Peyer's patch (tissue), 4 donors: Measurements from ENCODE around the gene PCSK2. TPM values are rescaled to one million over a fixed set of nuclear protein-coding genes. Genes with fewer than 3 reads are reported as not detected.

ENCODE experiments used
- DNase-seq, 3 donors: peaks; one replicate each; pipeline ENCODE4 v3.0.0-alpha.2; 2017 to 2019
- H3K27ac ChIP-seq, 4 donors: fragments of 200-600 bp; sonication (generic); one replicate each; pipeline ENCODE4 v1.5.1; 2016 to 2019
- H3K27me3 ChIP-seq, 2 donors: fragments of 200-600 bp; sonication (generic); one replicate each; pipeline ENCODE4 v1.5.1; 2019
- H3K36me3 ChIP-seq, 3 donors: fragments of 200-600 bp; sonication (generic); one replicate each; pipeline ENCODE4 v1.5.1; 2016 to 2019
- H3K4me1 ChIP-seq, 4 donors: fragments of 200-600 bp; sonication (generic); one replicate each; pipeline ENCODE4 v1.5.1; 2016 to 2019
- H3K4me3 ChIP-seq, 4 donors: fragments of 200-600 bp; sonication (generic); 1 replicate in 3 of 4; 2 replicates in 1 of 4; pipeline ENCODE4 v1.5.1; 2016 to 2019; ENCODE audit warnings: mild to moderate bottlenecking in 1 of 4
- H3K9me3 ChIP-seq, 4 donors: fragments of 200-600 bp; sonication (generic); one replicate each; pipeline ENCODE4 v1.5.1; 2016 to 2019; ENCODE audit warnings: mild to moderate bottlenecking in 1 of 4
- POLR2A ChIP-seq, 2 donors: fragments of 450-650 bp; IDR thresholded peaks; one replicate each; pipeline ENCODE4 v1.5.1; 2017; ENCODE audit warnings: antibody characterized with exemption in 2 of 2, mild to moderate bottlenecking in 2 of 2, moderate library complexity in 2 of 2
- total RNA-seq, 4 donors: library from RNA; depleted of rRNA; stranded (reverse); fragments of >200 nt; gene quantifications; one replicate each; pipeline ENCODE4 v1.1.0, GENCODE V29; 2016
- TF ChIP-seq, protein P1 (sequence below), 6 experiments: fragments of 450-650 bp in 4 of 6; fragments of 200-600 bp in 2 of 6; sonication (generic) in 1 of 6; IDR thresholded peaks; one replicate each; pipeline ENCODE4 v1.5.1; 2017 to 2019; ENCODE audit warnings: antibody characterized with exemption in 6 of 6, mild to moderate bottlenecking in 3 of 6, moderate library complexity in 1 of 6

The PCSK2 gene
- total RNA-seq, 4 donors from 2014 or later = 0.18 to 0.80 (median 0.57) TPM; not detected in 1

DNA sequence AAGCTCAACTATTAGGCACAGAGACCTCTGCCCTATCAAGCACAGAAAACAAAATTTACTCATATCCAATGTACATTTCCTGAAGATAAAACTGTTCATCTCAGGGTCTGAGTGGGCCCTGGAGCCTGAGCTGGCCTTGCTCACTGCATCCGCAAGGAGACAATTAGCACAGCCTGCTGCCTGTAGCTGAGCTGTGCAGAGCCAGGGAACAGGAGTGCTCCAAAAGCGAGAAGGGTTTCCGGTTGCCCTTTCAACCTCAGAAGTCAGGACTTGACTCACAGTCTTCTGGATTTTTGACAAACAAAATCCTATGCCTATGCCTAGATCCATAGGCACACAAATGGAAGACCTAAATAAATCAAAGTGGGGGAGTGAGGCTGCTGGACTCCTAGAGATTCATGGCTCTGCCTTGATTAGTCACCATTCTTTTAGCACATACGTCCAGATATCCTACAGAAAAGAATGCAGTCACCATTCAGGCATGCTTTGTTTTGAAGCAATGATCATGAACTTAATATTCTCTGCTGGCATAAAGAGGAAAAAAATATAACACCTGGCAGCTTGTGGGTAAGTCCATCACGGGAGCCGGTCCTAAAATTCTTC is 230.8 kb downstream of the PCSK2 start:
- Histone ChIP-seq H3K4me3 (no peak overlapping the region), H3K27ac (no peak overlapping the region), H3K27me3 (no peaks in the 10 kb centered on the region), H3K9me3 (no peaks in the 10 kb centered on the region), H3K36me3 (no peaks in the 10 kb centered on the region), H3K4me1 (no peaks in the 10 kb centered on the region)
- TF ChIP-seq, protein P1, sequence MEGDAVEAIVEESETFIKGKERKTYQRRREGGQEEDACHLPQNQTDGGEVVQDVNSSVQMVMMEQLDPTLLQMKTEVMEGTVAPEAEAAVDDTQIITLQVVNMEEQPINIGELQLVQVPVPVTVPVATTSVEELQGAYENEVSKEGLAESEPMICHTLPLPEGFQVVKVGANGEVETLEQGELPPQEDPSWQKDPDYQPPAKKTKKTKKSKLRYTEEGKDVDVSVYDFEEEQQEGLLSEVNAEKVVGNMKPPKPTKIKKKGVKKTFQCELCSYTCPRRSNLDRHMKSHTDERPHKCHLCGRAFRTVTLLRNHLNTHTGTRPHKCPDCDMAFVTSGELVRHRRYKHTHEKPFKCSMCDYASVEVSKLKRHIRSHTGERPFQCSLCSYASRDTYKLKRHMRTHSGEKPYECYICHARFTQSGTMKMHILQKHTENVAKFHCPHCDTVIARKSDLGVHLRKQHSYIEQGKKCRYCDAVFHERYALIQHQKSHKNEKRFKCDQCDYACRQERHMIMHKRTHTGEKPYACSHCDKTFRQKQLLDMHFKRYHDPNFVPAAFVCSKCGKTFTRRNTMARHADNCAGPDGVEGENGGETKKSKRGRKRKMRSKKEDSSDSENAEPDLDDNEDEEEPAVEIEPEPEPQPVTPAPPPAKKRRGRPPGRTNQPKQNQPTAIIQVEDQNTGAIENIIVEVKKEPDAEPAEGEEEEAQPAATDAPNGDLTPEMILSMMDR (IDR thresholded peaks at IDR 0.05) = no peak
- no peak for TF ChIP-seq POLR2A (IDR thresholded peaks at IDR 0.05)
- no peak for DNase-seq

DNA sequence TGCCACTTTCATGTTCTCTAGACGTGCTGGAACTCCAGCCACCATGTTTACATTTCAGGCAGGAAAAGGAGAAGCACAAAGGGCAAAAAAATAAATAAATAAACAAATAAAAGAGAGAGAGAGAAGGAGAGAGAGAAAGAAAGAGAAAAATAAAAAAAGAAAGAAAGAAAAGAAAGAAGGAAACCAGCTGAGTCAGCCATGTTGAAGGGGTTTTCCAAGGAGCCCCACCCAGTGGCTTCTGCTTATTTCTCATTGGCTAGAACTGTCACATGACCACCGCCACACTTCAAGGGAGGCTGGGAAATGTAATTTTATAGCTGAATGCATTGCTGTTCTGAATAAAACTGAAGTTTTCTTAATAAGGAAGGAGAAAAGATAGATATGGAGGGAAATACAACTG is 233.3 kb downstream of the PCSK2 start:
- H3K27ac ChIP-seq = no peak overlapping the region
- TF ChIP-seq, protein P1 (IDR thresholded peaks at IDR 0.05) = no peak
- TF ChIP-seq POLR2A (IDR thresholded peaks at IDR 0.05) = no peak

DNA sequence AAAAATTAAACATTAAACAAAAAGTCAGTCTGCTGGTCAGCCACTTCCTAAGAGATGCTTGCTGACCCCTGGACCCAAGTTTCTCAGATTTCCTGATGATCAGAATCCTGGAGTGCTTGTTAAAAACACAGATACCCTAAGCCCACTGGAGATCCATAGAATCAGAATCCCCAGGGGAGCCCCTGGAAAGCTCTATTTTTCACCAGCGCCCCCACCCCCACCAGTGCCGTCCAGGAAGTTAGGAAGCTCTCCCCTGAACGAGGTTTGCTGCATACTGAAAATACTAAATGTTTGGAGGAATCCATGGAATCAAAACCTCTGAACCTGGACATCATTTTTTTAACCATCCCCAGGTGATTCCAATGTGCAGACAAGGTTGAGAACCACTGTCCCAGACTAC is 235.1 kb downstream of the PCSK2 start:
- no peaks in the 10 kb centered on the region for H3K36me3 ChIP-seq
- H3K4me3 ChIP-seq = no peak overlapping the region
- no peak for DNase-seq
- no peaks in the 10 kb centered on the region for H3K4me1 ChIP-seq
- H3K9me3 ChIP-seq = no peaks in the 10 kb centered on the region
- TF ChIP-seq, protein P1 (IDR thresholded peaks at IDR 0.05) = no peak
- TF ChIP-seq POLR2A (IDR thresholded peaks at IDR 0.05) = no peak
- H3K27ac ChIP-seq = no peak overlapping the region
- H3K27me3 ChIP-seq = no peaks in the 10 kb centered on the region

More for the DNA sequence above, 233.3 kb downstream of the PCSK2 start:
- no peaks in the 10 kb centered on the region for H3K27me3 ChIP-seq
- DNase-seq = no peak
- H3K9me3 ChIP-seq = no peaks in the 10 kb centered on the region
- no peaks in the 10 kb centered on the region for H3K36me3 ChIP-seq
- no peak overlapping the region for H3K4me3 ChIP-seq
- no peaks in the 10 kb centered on the region for H3K4me1 ChIP-seq

DNA sequence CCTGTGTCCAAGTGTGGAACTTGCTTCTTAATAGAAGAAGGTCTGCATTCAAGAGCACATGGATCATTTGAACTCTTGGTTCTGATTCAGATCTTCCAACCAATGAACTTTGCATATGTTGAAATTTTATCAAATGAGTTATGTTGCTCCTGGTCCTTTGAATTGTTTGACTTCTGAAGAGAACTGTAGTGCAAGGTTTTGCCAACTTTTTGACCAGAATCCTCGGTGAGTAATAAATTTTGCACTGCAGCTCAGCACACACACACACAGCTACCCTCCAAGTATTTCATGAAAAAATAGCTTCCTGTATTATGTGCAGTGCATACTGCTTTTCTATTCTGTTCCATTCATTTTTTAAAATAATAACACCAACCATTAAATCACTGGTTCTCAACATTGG is 236.9 kb downstream of the PCSK2 start:
- DNase-seq = no peak
- H3K4me1 ChIP-seq = no peaks in the 10 kb centered on the region
- H3K4me3 ChIP-seq = no peak overlapping the region
- no peaks in the 10 kb centered on the region for H3K27me3 ChIP-seq
- no peak overlapping the region for H3K27ac ChIP-seq
- TF ChIP-seq, protein P1 (IDR thresholded peaks at IDR 0.05) = no peak
- no peak for TF ChIP-seq POLR2A (IDR thresholded peaks at IDR 0.05)
- no peaks in the 10 kb centered on the region for H3K36me3 ChIP-seq
- no peaks in the 10 kb centered on the region for H3K9me3 ChIP-seq

DNA sequence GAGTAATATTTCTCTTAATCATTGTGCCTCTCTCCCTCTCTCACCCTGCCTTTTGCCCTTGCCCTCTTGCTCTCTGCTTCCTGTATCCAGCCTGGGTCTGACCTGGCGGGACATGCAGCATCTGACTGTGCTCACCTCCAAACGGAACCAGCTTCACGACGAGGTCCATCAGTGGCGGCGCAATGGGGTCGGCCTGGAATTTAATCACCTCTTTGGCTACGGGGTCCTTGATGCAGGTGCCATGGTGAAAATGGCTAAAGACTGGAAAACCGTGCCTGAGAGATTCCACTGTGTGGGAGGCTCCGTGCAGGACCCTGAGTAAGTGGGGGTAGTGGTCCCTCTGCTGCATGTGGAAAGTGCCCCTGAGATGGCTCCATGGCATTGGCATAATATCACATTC is 238.4 kb downstream of the PCSK2 start:
- Histone ChIP-seq H3K36me3 (no peaks in the 10 kb centered on the region), H3K27me3 (no peaks in the 10 kb centered on the region), H3K27ac (no peak overlapping the region), H3K4me3 (no peak overlapping the region), H3K9me3 (no peaks in the 10 kb centered on the region), H3K4me1 (no peaks in the 10 kb centered on the region)
- TF ChIP-seq POLR2A (IDR thresholded peaks at IDR 0.05) = no peak
- TF ChIP-seq, protein P1 (IDR thresholded peaks at IDR 0.05) = no peak
- DNase-seq = no peak

DNA sequence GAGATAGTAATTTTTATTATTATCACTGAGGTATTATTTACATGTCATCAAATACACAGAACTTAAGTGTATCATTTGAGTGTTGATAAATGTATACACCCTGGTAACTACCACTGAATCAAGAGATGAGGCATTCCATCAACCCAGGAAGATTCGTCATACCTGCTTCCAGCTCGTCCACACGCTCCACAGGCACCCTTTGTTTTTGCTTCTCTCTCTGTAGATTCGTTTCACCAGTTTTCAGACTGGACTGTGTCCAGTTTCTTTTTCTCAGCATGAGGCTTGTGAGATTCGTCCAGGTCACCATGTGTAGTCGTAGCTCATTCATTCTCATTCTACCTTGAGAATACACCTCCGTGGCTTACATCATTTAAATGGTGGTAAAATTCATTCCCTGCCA is 239.8 kb downstream of the PCSK2 start:
- DNase-seq = no peak
- Histone ChIP-seq H3K27me3 (no peaks in the 10 kb centered on the region), H3K9me3 (no peaks in the 10 kb centered on the region), H3K36me3 (no peaks in the 10 kb centered on the region), H3K27ac (no peak overlapping the region), H3K4me3 (no peak overlapping the region), H3K4me1 (no peaks in the 10 kb centered on the region)
- TF ChIP-seq POLR2A (IDR thresholded peaks at IDR 0.05) = no peak
- TF ChIP-seq, protein P1 (IDR thresholded peaks at IDR 0.05) = no peak
